Measurements from ENCODE around the gene PDLIM5. TPM values are rescaled to one million over a fixed set of nuclear protein-coding genes. Genes with fewer than 3 reads are reported as not detected.

PDLIM5 gene
- total and polyA plus RNA-seq, 2 of the 8 experiments (the other 6 are each of a cell fraction or from before 2014, with no cell fraction given), result 37.3 to 62.1 TPM

GRCh38 chr4:94454405-94454804 is 2.7 kb downstream of the PDLIM5 start (continued):
- no peak for TF ChIP-seq NRF1 (IDR thresholded peaks at IDR 0.05; ENCODE audit: low read depth, low read length)
- no peak for TF ChIP-seq JUND (IDR thresholded peaks at IDR 0.05; ENCODE audit: low read length)

Measured in H1 (cell line).